WTC11 (cell line): Measurements from ENCODE around the gene ATP9A.

Experiments
- ATF1 ChIP-seq: sonication (generic); formaldehyde crosslinking; IDR thresholded peaks from 2 replicates; pipeline ENCODE4 v1.8.1; 2023; ENCODE audit warnings: mild to moderate bottlenecking, moderate library complexity, missing genetic modification reagents
- CTCF ChIP-seq: fragments of 200-600 bp; IDR thresholded peaks from 2 replicates; pipeline ENCODE4 v1.8.0; 2022; ENCODE audit warnings: antibody characterized with exemption
- E2F4 ChIP-seq: sonication (generic); formaldehyde crosslinking; IDR thresholded peaks from 2 replicates; pipeline ENCODE4 v1.8.1; 2022; ENCODE audit warnings: low read depth, mild to moderate bottlenecking, moderate library complexity, missing genetic modification reagents, borderline replicate concordance
- ESRRA ChIP-seq: sonication (generic); formaldehyde crosslinking; IDR thresholded peaks from 2 replicates; pipeline ENCODE4 v1.8.1; 2022; ENCODE audit warnings: mild to moderate bottlenecking, missing genetic modification reagents, borderline replicate concordance
- ETV6 ChIP-seq: sonication (generic); formaldehyde crosslinking; IDR thresholded peaks from 2 replicates; pipeline ENCODE4 v1.8.1; 2022; ENCODE audit warnings: mild to moderate bottlenecking, missing genetic modification reagents
- FOXJ3 ChIP-seq: sonication (generic); formaldehyde crosslinking; IDR thresholded peaks from 2 replicates; pipeline ENCODE4 v1.9.0; 2021; ENCODE audit warnings: missing genetic modification reagents, mild to moderate bottlenecking, borderline replicate concordance
- JUN ChIP-seq: sonication (generic); formaldehyde crosslinking; IDR thresholded peaks from 2 replicates; pipeline ENCODE4 v1.8.0; 2023; ENCODE audit warnings: mild to moderate bottlenecking, missing genetic modification reagents
- MXD4 ChIP-seq: fragments of 250-450 bp; sonication (Bioruptor Pico); IDR thresholded peaks from 2 replicates; pipeline ENCODE4 v1.8.0; 2021; ENCODE audit warnings: mild to moderate bottlenecking, moderate library complexity, borderline replicate concordance
- NR2C2 ChIP-seq: sonication (generic); formaldehyde crosslinking; IDR thresholded peaks from 2 replicates; pipeline ENCODE4 v1.8.0; 2022; ENCODE audit warnings: mild to moderate bottlenecking, missing genetic modification reagents
- ZMAT4 ChIP-seq: fragments of 250-450 bp; sonication (Bioruptor Pico); IDR thresholded peaks from 2 replicates; pipeline ENCODE4 v1.9.0; 2021; ENCODE audit warnings: mild to moderate bottlenecking
- ZNF219 ChIP-seq: sonication (generic); formaldehyde crosslinking; IDR thresholded peaks from 2 replicates; pipeline ENCODE4 v1.8.0; 2023; ENCODE audit warnings: missing genetic modification reagents, mild to moderate bottlenecking, borderline replicate concordance

- no peak for TF ChIP-seq ESRRA (CRISPR knock-in tag)
- no peak for TF ChIP-seq ETV6
- no peak for TF ChIP-seq CTCF
- no peak for TF ChIP-seq E2F4
- no peak for TF ChIP-seq MXD4 (CRISPR knock-in tag)
- no peak for TF ChIP-seq ZMAT4
- TF ChIP-seq JUN (CRISPR knock-in tag) = no peak
- no peak for TF ChIP-seq ZNF219 (CRISPR knock-in tag)
- TF ChIP-seq FOXJ3 (CRISPR knock-in tag) = no peak
- TF ChIP-seq NR2C2 (CRISPR knock-in tag) = no peak
- TF ChIP-seq ATF1 = no peak
Measured at GRCh38 chr20:51767867-51768758, at the start of gene ATP9A.
